ENCODE data around the gene VAMP2. TPM values are rescaled to one million over a fixed set of nuclear protein-coding genes. Genes with fewer than 3 reads are reported as not detected.

VAMP2 gene
- total RNA-seq, 2 experiments from 2014 or later = 75.2 to 79.1 TPM

DNA sequence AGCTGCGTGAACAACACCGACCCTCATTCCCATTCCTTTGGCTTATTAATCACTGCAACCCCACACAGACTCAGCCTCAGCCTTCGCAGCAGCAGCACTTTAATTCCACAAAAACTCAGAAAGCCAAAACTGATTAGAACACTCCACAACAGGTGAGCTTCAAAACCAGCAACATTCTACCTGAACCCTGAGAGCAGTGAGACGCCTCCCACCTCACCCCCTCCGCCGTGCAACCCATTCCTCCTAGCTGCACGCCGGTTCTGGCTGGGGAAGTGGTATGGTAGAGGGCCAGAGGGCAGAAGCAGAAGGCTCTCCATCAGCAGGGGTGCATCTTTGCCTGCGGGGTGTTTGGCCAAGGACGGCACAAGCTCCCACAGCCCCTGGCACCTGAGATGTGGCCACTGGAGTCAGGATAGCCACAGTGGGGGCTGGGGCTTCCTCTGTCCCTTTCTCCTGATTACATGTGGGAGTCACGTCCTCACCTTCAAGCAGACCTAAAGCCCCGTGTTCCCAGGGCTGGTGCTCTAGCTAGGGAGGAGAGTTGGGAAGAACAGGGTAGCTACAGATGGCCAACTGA lies 25.6 kb upstream of the VAMP2 start:
- POLR2A ChIA-PET = interaction anchor here (0.9 to 21.0 kb wide), 16 partner anchors 11 to 273 kb away, joined by 3 to 612 read pairs (median 12); partner anchors contain the start of genes ALOXE3, AURKB, CTC1 and PFAS
- H3K27ac Mint-ChIP-seq = no peak overlapping the region
- CTCF ChIA-PET = interaction anchor here (0.8 to 5.5 kb wide), 6 partner anchors 22 to 115 kb away, joined by 3 to 52 read pairs (median 4); partner anchors contain the start of gene AURKB
- peak; percentile 26 for DNase-seq
- peaks cover 4% of the 10 kb centered on the region for H3K27me3 Mint-ChIP-seq
- peaks cover 18% of the 10 kb centered on the region for H3K4me1 Mint-ChIP-seq
- no peaks in the 10 kb centered on the region for H3K36me3 Mint-ChIP-seq (ENCODE audit: low read depth)
- no peaks in the 10 kb centered on the region for H3K9me3 Mint-ChIP-seq
- no peak overlapping the region for H3K4me3 Mint-ChIP-seq

DNA sequence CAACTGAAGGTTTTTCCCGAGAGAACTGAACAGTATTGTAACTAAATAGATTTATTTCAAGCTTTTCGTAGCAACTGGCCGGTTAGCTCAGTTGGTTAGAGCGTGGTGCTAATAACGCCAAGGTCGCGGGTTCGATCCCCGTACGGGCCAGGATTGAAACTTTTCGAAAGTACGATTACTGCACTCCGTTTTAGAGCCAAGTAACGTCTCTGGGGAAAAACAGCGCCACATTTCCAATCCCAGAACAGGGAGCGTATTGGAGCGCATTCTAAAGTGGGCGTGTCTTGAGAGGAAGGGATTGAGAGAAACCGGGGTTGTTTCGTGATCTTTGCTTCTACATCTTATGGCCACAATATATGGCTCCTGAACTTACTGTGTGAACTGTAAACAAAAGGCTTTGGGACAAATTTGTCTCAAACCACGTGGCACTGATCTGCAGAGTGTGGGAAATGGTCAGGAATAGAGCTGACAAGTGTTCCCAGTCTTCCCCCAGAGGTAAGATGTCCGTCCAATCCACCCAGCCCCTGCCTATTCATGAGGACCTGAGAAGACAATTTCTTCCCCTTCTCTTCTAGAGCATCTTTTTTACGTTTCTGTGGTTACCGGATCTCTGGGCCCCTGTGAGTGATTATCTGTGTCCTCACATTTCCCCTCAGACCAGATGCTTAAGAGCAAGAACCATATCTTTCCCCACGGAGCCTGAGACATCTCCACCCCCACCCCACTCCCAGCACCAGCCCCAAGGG lies 24.9 kb upstream of the VAMP2 start:
- ChIA-PET CTCF (interaction anchor here (0.7 to 5.5 kb wide), 13 partner anchors 14 to 114 kb away, joined by 3 to 52 read pairs (median 5); partner anchors contain the start of gene AURKB), POLR2A (interaction anchor here (0.9 to 21.0 kb wide), 15 partner anchors 12 to 194 kb away, joined by 3 to 612 read pairs (median 13); partner anchors contain the start of genes ALOXE3, AURKB, CTC1 and PFAS)
- no peaks in the 10 kb centered on the region for H3K36me3 Mint-ChIP-seq (ENCODE audit: low read depth)

GRCh38 chr17:8186787-8187516 lies 24.2 kb upstream of the VAMP2 start:
- H3K4me3 Mint-ChIP-seq = no peak overlapping the region
- H3K4me1 Mint-ChIP-seq = peaks cover 18% of the 10 kb centered on the region
- H3K27me3 Mint-ChIP-seq = peaks cover 11% of the 10 kb centered on the region
- CTCF ChIA-PET = interaction anchor here (0.7 to 5.5 kb wide), 12 partner anchors 13 to 113 kb away, joined by 3 to 52 read pairs (median 5); partner anchors contain the start of gene AURKB
- H3K36me3 Mint-ChIP-seq (ENCODE audit: low read depth) = no peaks in the 10 kb centered on the region
- H3K27ac Mint-ChIP-seq = no peak overlapping the region
- no peaks in the 10 kb centered on the region for H3K9me3 Mint-ChIP-seq
- peak; percentile 94 for DNase-seq
- POLR2A ChIA-PET = interaction anchor here (1.0 to 21.0 kb wide), 14 partner anchors 12 to 109 kb away, joined by 3 to 612 read pairs (median 15); partner anchors contain the start of genes ALOXE3, AURKB, CTC1 and HES7

More for the DNA sequence above, 24.9 kb upstream of the VAMP2 start:
- H3K4me3 Mint-ChIP-seq = no peak overlapping the region
- peaks cover 18% of the 10 kb centered on the region for H3K4me1 Mint-ChIP-seq
- no peak overlapping the region for H3K27ac Mint-ChIP-seq
- H3K27me3 Mint-ChIP-seq = peaks cover 8% of the 10 kb centered on the region
- DNase-seq = peak; percentile 93
- no peaks in the 10 kb centered on the region for H3K9me3 Mint-ChIP-seq

DNA sequence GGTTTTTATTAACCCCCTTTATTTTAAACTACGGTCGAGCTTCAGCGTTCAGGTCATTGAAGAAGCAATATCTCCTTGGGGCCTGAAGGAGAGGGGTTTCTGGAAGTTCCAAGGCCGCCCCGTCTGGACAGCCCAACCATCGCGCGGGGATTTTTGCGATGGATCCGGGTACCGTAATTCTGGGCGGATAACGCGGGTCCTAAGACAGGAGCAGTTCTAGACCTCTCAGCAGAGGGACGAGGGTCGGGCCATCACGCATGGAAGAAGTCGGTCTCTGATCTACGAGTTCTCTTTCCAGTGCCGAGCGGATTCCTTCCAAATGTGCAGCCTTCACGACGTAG lies 23.7 kb upstream of the VAMP2 start:
- peaks cover 19% of the 10 kb centered on the region for H3K4me1 Mint-ChIP-seq
- no peaks in the 10 kb centered on the region for H3K9me3 Mint-ChIP-seq
- no peak overlapping the region for H3K27ac Mint-ChIP-seq
- no peak for DNase-seq
- POLR2A ChIA-PET = interaction anchor here (1.0 to 21.0 kb wide), 12 partner anchors 11 to 109 kb away, joined by 3 to 612 read pairs (median 13); partner anchors contain the start of genes ALOXE3, AURKB, CTC1 and HES7
- H3K4me3 Mint-ChIP-seq = no peak overlapping the region
- peaks cover 12% of the 10 kb centered on the region for H3K27me3 Mint-ChIP-seq
- no peaks in the 10 kb centered on the region for H3K36me3 Mint-ChIP-seq (ENCODE audit: low read depth)
- CTCF ChIA-PET = interaction anchor here (1.5 to 5.5 kb wide), 6 partner anchors 12 to 66 kb away, joined by 5 to 52 read pairs (median 9); no protein-coding TSS in a partner anchor

DNA sequence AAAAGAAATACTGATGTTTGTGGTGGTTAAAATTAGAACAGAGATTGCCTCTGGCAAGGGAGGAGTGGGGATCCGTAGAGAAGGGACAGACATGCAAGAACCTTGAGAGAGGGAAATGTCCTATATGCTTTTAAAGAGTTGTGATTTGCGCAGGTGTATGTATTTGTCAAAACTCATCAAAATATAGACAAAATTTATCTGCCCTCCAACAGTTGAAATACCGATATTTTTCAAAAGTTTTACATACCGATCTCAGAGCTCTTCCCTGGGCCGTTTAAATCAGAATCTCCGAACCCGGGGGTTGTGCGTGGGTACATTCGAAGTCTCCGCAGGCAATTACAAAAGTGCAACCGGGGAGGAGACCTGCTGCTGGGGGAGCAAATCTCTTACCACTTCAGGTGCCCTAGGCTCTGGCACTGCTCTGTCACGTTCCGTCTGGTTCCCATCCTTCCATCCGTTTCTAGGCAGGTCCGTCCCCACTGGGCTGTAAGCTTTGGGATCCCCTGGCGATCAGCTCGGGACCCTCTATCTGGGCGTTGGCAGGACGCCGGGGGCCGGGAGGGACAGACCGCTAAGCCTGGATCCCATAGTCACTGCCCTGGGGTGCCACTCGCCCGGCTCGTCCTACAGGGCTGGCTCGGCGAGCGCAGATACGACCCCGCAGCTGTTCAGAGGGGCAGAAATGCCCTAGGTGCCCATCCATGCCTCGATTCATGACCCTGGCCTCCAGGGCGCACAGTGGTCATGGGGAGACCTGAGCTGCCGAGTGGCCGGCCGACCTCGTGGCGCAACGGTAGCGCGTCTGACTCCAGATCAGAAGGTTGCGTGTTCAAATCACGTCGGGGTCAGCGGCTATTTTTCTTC lies 23.1 kb upstream of the VAMP2 start:
- no peak overlapping the region for H3K4me3 Mint-ChIP-seq
- peaks cover 14% of the 10 kb centered on the region for H3K27me3 Mint-ChIP-seq
- DNase-seq = peak; percentile 90
- ChIA-PET POLR2A (interaction anchor here (1.0 to 21.0 kb wide), 12 partner anchors 10 to 109 kb away, joined by 3 to 612 read pairs (median 13); partner anchors contain the start of genes ALOXE3, AURKB, CTC1 and HES7), CTCF (interaction anchor here (0.8 to 5.5 kb wide), 8 partner anchors 9 to 67 kb away, joined by 3 to 52 read pairs (median 6); no protein-coding TSS in a partner anchor)
- no peaks in the 10 kb centered on the region for H3K9me3 Mint-ChIP-seq
- H3K27ac Mint-ChIP-seq = no peak overlapping the region
- H3K4me1 Mint-ChIP-seq = peaks cover 18% of the 10 kb centered on the region
- no peaks in the 10 kb centered on the region for H3K36me3 Mint-ChIP-seq (ENCODE audit: low read depth)

GRCh38 chr17:8176998-8177731 lies 14.4 kb upstream of the VAMP2 start:
- peaks cover 3% of the 10 kb centered on the region for H3K36me3 Mint-ChIP-seq (ENCODE audit: low read depth)
- CTCF ChIA-PET = interaction anchor here (1.1 kb wide), 2 partner anchors 13 to 18 kb away, joined by 3 read pairs; partner anchors contain the start of gene BORCS6
- H3K4me3 Mint-ChIP-seq = peak overlapping the region; percentile 94
- no peaks in the 10 kb centered on the region for H3K9me3 Mint-ChIP-seq
- H3K4me1 Mint-ChIP-seq = peaks cover 52% of the 10 kb centered on the region
- no peak for DNase-seq
- H3K27ac Mint-ChIP-seq = peak overlapping the region; percentile 85
- peaks cover 5% of the 10 kb centered on the region for H3K27me3 Mint-ChIP-seq
- POLR2A ChIA-PET = interaction anchor here (0.8 to 6.4 kb wide), 8 partner anchors 10 to 490 kb away, joined by 3 to 653 read pairs (median 8); partner anchors contain the start of genes AURKB, BORCS6, PER1 and TP53

- ChIA-PET CTCF (interaction anchor here (1.1 kb wide), 2 partner anchors 14 to 17 kb away, joined by 3 read pairs; partner anchors contain the start of gene BORCS6), POLR2A (interaction anchor here (0.8 to 6.4 kb wide), 12 partner anchors 9 to 489 kb away, joined by 3 to 653 read pairs (median 4); partner anchors contain the start of genes AURKB, BORCS6, CTC1 and PER1)
- H3K36me3 Mint-ChIP-seq (ENCODE audit: low read depth) = peaks cover 3% of the 10 kb centered on the region
- peak within 1 kb of the TSS; percentile 94 for H3K4me3 Mint-ChIP-seq
- H3K27ac Mint-ChIP-seq = peak within 1 kb of the TSS; percentile 85
- H3K27me3 Mint-ChIP-seq = peaks cover 1% of the 10 kb centered on the region
- H3K4me1 Mint-ChIP-seq = peaks cover 54% of the 10 kb centered on the region
- DNase-seq = peak; percentile 92
- H3K9me3 Mint-ChIP-seq = no peaks in the 10 kb centered on the region
These were observed 13.6 kb upstream of the VAMP2 start, which contains the start of gene TMEM107 for GRCh38 chr17:8176197-8176940. TSS of gene TMEM107 (minus strand) at chr17:8176380. CDS start at chr17:8176286, 94 bp downstream.

GRCh38 chr17:8175795-8176196 lies 13.0 kb upstream of the VAMP2 start:
- CTCF ChIA-PET = no interaction called here
- Mint-ChIP-seq H3K9me3 (no peaks in the 10 kb centered on the region), H3K27me3 (no peaks in the 10 kb centered on the region), H3K27ac (peak overlapping the region; percentile 85), H3K4me1 (peaks cover 56% of the 10 kb centered on the region), H3K36me3 (ENCODE audit: low read depth) (peaks cover 3% of the 10 kb centered on the region), H3K4me3 (peak overlapping the region; percentile 94)
- DNase-seq = peak; percentile 26
- POLR2A ChIA-PET = interaction anchor here (0.8 to 6.4 kb wide), 11 partner anchors 8 to 488 kb away, joined by 3 to 653 read pairs (median 4); partner anchors contain the start of genes AURKB, BORCS6, CTC1 and PER1

DNA sequence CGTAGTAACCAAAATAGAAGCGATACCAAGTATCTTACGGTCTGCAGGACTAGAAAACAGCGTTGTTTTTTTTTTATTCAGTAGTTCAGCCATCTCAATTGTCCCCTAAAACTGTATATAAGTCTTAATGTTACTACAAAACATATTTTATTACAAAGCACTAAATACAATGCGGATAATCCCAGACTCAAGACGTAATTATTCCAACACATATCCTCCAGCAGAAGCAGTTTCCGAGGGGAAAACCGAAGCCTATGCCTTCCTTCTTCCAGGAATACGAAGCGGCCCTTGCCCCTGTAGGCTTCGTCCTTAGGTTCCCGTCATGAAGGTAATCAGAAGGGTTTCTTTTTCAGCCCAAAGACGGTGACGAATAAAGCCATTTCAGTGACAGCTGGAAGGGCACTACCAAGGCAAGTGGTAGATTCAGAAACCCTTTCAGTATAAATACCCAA lies 11.1 kb upstream of the VAMP2 start:
- Mint-ChIP-seq H3K9me3 (no peaks in the 10 kb centered on the region), H3K27me3 (no peaks in the 10 kb centered on the region), H3K4me3 (peak overlapping the region; percentile 76), H3K4me1 (peaks cover 56% of the 10 kb centered on the region), H3K27ac (peak overlapping the region; percentile 95), H3K36me3 (ENCODE audit: low read depth) (peaks cover 3% of the 10 kb centered on the region)
- DNase-seq = no peak
- POLR2A ChIA-PET = interaction anchor here (0.6 to 6.4 kb wide), 52 partner anchors 14 to 1139 kb away, joined by 3 to 653 read pairs (median 5); partner anchors contain the start of genes ALOXE3, AURKB, BORCS6 and CNTROB
- CTCF ChIA-PET = interaction anchor here (0.7 to 2.2 kb wide), 12 partner anchors 10 to 127 kb away, joined by 3 to 10 read pairs (median 5); partner anchors contain the start of gene BORCS6

Measured in activated CD4-positive, alpha-beta memory T cell treated with anti-CD3 and anti-CD28 coated beads, Interleukin-2, amount 10 ng/mL, durations not matched to agents 7 days and 5 days (primary cell).